Smooth muscle cell (in vitro differentiated cells): ENCODE data around the gene IDE. TPM values are rescaled to one million over a fixed set of nuclear protein-coding genes. Genes with fewer than 3 reads are reported as not detected.
"Not testable (repeated sequence)": the region's sequence is repeated elsewhere in the genome, so short reads cannot be mapped to it uniquely, and the experiment has no call there.

Source experiments
- DNase-seq: peaks from one replicate; lab custom pipeline; 2025; ENCODE audit not compliant: unreplicated experiment; lab: John Stamatoyannopoulos, UW
- H2AFZ ChIP-seq: fragments of 200-600 bp; sonication (generic); 2 replicates; pipeline ENCODE4 v1.6.0; 2016; ENCODE audit warnings: antibody characterized with exemption, low read depth, mild to moderate bottlenecking
- H3F3A ChIP-seq: fragments of 200-600 bp; sonication (generic); 2 replicates; pipeline ENCODE4 v1.6.0; 2017; ENCODE audit warnings: antibody characterized with exemption, low read depth
- H3K27ac ChIP-seq: fragments of 200-600 bp; sonication (generic); 2 replicates; pipeline ENCODE4 v1.5.1; 2016; ENCODE audit warnings: low read depth, mild to moderate bottlenecking
- H3K27me3 ChIP-seq: fragments of 200-600 bp; sonication (generic); 2 replicates; pipeline ENCODE4 v1.6.1; 2016; ENCODE audit warnings: low read depth, mild to moderate bottlenecking
- H3K36me3 ChIP-seq: fragments of 200-600 bp; sonication (generic); 2 replicates; pipeline ENCODE4 v1.5.1; 2016; ENCODE audit warnings: low read depth
- H3K4me1 ChIP-seq: fragments of 200-600 bp; sonication (generic); 2 replicates; pipeline ENCODE4 v1.5.1; 2016; ENCODE audit warnings: low read depth
- H3K4me2 ChIP-seq: fragments of 200-600 bp; sonication (generic); 2 replicates; pipeline ENCODE4 v1.6.0; 2016; ENCODE audit warnings: mild to moderate bottlenecking
- H3K4me3 ChIP-seq: fragments of 200-600 bp; sonication (generic); 2 replicates; pipeline ENCODE4 v1.5.1; 2016; ENCODE audit warnings: mild to moderate bottlenecking
- H3K79me2 ChIP-seq: fragments of 200-600 bp; sonication (generic); 2 replicates; pipeline ENCODE4 v1.6.0; 2016; ENCODE audit warnings: low read depth, mild to moderate bottlenecking
- H3K9ac ChIP-seq: fragments of 200-600 bp; sonication (generic); 2 replicates; pipeline ENCODE4 v1.6.0; 2016; ENCODE audit warnings: low read depth
- H3K9me3 ChIP-seq: fragments of 200-600 bp; sonication (generic); replicated peaks from 2 replicates; pipeline ENCODE4 v1.5.1; 2016; ENCODE audit warnings: low read depth
- H4K20me1 ChIP-seq: fragments of 200-600 bp; sonication (generic); 2 replicates; pipeline ENCODE4 v1.6.0; 2016; ENCODE audit warnings: low read depth
- WGBS: methylation state at CpG from one replicate; pipeline ENCODE4 v1.1.7; 2016; ENCODE audit warnings: low lambda C conversion rate; 5-methylcytosine and 5-hydroxymethylcytosine counted together
- polyA plus RNA-seq: library from polyadenylated mRNA; unstranded; fragments of >200 nt; fragmentation: Nextera tagmentation; extraction: Ambion mirVana; gene quantifications from 2 replicates; pipeline ENCODE4 v1.2.1, GENCODE V29; 2016
- total RNA-seq: library from RNA; depleted of rRNA; stranded (reverse); fragments of >200 nt; gene quantifications from 2 replicates; pipeline ENCODE4 v1.2.3, GENCODE V29; 2014
- TF ChIP-seq, protein P1 (sequence below): fragments of 200-600 bp; sonication (generic); IDR thresholded peaks from 2 replicates; pipeline ENCODE4 v1.5.1; 2017; ENCODE audit warnings: borderline replicate concordance, mild to moderate bottlenecking, antibody characterized with exemption; ENCODE audit not compliant: insufficient read depth, poor library complexity, severe bottlenecking

IDE gene
- total and polyA plus RNA-seq, 2 experiments from 2014 or later: 12.8 to 30.6 TPM

DNA sequence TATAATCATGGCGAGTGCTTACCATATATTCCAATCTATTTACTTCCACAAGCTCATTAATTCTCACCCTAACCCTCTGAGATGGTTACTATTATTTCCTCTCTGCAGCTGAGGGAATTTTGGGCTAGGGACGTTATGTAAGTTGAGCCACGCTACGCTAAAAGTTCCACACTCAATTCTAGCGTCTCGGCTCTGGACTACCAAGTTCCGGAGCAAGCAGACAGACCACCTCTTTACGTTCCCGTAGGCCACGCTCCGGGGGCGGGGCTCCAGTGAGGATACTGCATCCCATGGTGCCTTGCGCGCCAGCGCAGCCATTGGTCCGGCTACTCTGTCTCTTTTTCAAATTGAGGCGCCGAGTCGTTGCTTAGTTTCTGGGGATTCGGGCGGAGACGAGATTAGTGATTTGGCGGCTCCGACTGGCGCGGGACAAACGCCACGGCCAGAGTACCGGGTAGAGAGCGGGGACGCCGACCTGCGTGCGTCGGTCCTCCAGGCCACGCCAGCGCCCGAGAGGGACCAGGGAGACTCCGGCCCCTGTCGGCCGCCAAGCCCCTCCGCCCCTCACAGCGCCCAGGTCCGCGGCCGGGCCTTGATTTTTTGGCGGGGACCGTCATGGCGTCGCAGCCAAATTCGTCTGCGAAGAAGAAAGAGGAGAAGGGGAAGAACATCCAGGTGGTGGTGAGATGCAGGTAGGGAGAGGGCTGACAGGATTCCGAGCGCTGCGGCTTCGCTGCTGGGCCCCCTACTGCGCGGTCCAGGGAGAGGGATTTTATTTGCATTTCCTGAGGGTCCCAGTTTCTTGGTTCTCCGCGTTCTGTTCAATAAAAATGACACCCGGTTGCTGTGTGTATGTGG lies 19.1 kb upstream of the IDE start, which contains the start of gene KIF11:
Gene KIF11, plus strand, starts transcription at position 370 of the 858 bp plus-strand sequence. Its CDS starts 246 bp downstream, at position 616.
- peaks cover 49% of the 10 kb centered on the region for H3K79me2 ChIP-seq
- no peaks in the 10 kb centered on the region for H3K27me3 ChIP-seq
- peak within 1 kb of the TSS; percentile 89 for H3K4me3 ChIP-seq
- H3K36me3 ChIP-seq: no peaks in the 10 kb centered on the region
- H3K27ac ChIP-seq: peak within 1 kb of the TSS; percentile 54
- H4K20me1 ChIP-seq: no peaks in the 10 kb centered on the region
- H3K4me1 ChIP-seq: peaks cover 16% of the 10 kb centered on the region
- peak within 1 kb of the TSS; percentile 95 for H2AFZ ChIP-seq
- H3K9ac ChIP-seq: peak within 1 kb of the TSS; percentile 48
- H3F3A ChIP-seq: peaks cover 8% of the 10 kb centered on the region
- no peaks in the 10 kb centered on the region for H3K9me3 ChIP-seq
- DNase-seq: peak; percentile 71
- peak within 1 kb of the TSS; percentile 81 for H3K4me2 ChIP-seq
- under 1% methylated on average over 61 of the region's 61 CpGs for WGBS
- TF ChIP-seq, protein P1, sequence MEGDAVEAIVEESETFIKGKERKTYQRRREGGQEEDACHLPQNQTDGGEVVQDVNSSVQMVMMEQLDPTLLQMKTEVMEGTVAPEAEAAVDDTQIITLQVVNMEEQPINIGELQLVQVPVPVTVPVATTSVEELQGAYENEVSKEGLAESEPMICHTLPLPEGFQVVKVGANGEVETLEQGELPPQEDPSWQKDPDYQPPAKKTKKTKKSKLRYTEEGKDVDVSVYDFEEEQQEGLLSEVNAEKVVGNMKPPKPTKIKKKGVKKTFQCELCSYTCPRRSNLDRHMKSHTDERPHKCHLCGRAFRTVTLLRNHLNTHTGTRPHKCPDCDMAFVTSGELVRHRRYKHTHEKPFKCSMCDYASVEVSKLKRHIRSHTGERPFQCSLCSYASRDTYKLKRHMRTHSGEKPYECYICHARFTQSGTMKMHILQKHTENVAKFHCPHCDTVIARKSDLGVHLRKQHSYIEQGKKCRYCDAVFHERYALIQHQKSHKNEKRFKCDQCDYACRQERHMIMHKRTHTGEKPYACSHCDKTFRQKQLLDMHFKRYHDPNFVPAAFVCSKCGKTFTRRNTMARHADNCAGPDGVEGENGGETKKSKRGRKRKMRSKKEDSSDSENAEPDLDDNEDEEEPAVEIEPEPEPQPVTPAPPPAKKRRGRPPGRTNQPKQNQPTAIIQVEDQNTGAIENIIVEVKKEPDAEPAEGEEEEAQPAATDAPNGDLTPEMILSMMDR: peak; percentile 9

DNA sequence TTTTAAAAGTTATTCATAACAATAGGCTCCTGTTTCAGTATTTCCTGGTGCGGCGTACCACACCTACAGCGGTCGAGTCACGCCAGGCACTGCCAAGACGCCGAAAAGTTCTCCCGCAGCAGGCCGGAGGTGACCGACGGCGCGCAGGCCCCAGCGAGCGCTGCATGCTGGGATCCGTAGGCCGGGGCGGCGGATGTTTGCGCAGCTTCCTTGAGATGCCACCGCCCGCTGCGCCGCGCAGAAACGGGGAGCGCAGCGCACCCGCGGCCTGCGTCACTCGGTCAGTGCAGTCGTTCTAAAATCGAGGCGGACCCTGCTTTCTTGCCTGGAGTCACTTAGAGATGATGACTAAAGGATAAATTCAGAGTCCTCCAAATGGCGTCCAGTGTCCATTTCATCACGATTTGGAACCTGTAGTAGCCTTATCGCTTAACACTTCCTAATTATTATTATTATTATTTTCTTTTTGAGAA lies 17.7 kb upstream of the IDE start:
- TF ChIP-seq, protein P1: no peak
- H3K27me3 ChIP-seq: no peaks in the 10 kb centered on the region
- H3K4me1 ChIP-seq: peaks cover 16% of the 10 kb centered on the region
- WGBS: 3% methylated on average over 38 of the region's 38 CpGs
- peak overlapping the region; percentile 3 for H3K9ac ChIP-seq
- peak; percentile 44 for DNase-seq
- peak overlapping the region; percentile 81 for H3K4me2 ChIP-seq
- H2AFZ ChIP-seq: peak overlapping the region; percentile 73
- no peaks in the 10 kb centered on the region for H3K9me3 ChIP-seq
- H3K4me3 ChIP-seq: peak overlapping the region; percentile 89
- H3K36me3 ChIP-seq: no peaks in the 10 kb centered on the region
- H3F3A ChIP-seq: peaks cover 8% of the 10 kb centered on the region
- no peaks in the 10 kb centered on the region for H4K20me1 ChIP-seq
- peaks cover 35% of the 10 kb centered on the region for H3K79me2 ChIP-seq
- peak overlapping the region; percentile 54 for H3K27ac ChIP-seq

DNA sequence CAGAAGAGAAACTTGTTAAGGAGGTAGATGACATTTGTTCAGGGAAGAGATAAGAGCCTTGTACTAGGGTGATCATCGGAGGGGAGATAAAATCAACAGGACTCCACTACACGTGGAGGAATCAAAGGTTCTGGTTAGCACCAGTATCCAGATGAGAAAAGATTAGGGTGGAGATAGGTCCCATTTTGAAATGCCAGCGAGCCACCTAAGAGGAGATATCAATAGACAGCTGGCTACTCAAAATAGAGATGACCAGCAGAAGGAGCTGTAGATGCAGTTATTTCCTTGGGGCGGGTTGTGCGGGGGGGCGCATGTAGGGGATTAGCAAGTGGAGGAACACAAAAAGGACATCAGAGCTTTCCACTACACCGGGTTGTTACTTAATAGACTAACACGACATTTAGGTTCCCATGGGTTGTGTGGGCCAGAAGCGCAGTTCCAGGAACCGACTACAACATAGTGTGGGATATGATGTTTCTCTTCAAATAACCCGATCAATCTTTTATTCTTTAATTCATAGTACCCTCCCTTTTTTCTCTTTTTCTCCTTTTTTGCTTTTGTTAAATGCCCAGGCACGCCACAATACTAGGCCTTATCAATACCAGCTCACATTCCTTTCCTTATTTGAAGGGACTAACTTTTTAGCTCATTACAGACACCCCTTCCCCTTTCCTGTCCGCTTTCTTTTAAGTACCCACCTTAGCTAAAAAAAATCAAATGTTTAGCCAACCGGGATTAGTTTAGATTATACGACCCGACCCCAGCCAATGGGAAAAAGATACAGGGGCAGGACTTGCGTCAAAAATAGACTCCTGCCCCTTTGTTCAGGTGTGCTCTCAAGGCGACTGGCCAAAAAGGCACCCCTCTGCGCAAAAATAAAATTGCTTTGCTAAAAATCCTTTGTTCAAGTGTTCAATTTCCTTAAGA lies 17.0 kb upstream of the IDE start:
- H3F3A ChIP-seq: peaks cover 8% of the 10 kb centered on the region
- no peaks in the 10 kb centered on the region for H3K27me3 ChIP-seq
- peak; percentile 5 for DNase-seq
- H3K4me1 ChIP-seq: peaks cover 16% of the 10 kb centered on the region
- peak overlapping the region; percentile 73 for H2AFZ ChIP-seq
- peaks cover 28% of the 10 kb centered on the region for H3K79me2 ChIP-seq
- peak overlapping the region; percentile 89 for H3K4me3 ChIP-seq
- H3K27ac ChIP-seq: peak overlapping the region; percentile 54
- H3K9ac ChIP-seq: peak overlapping the region; percentile 3
- 27% methylated on average over 19 of the region's 19 CpGs for WGBS
- H3K36me3 ChIP-seq: no peaks in the 10 kb centered on the region
- H3K9me3 ChIP-seq: no peaks in the 10 kb centered on the region
- H4K20me1 ChIP-seq: no peaks in the 10 kb centered on the region
- peak overlapping the region; percentile 81 for H3K4me2 ChIP-seq
- TF ChIP-seq, protein P1: peak; percentile 30

DNA sequence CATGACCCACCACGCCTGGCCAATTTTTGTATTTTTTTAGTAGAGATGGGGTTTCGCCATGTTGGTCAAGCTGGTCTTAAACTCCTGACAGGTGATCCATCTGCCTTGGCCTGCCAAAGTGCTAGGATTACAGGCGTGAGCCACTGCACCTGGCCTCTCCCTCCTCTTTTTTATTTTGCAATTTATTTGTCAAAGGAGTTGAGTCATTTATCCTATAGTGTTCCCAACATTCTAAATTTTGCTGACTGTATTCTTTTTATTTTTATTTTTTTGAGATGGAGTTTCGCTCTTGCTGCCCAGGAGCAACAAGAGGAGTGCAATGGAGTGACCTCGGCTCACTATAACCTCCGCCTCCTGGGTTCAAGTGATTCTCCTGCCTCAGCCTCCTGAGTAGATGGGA lies 8.5 kb upstream of the IDE start:
- not testable (repeated sequence) for H3K4me1 ChIP-seq, H3K27ac ChIP-seq, H3K27me3 ChIP-seq, DNase-seq, H4K20me1 ChIP-seq, H3K79me2 ChIP-seq, H3F3A ChIP-seq, H3K9me3 ChIP-seq, H3K4me3 ChIP-seq, H3K36me3 ChIP-seq, H3K4me2 ChIP-seq, H3K9ac ChIP-seq, H2AFZ ChIP-seq
- 93% methylated on average over 6 of the region's 6 CpGs for WGBS
